Body of pancreas (tissue), 4 donors: ENCODE measurements around the gene CAMK2A.

Source experiments
- CTCF ChIP-seq, 7 experiments: fragments of 450-650 bp in 4 of 7; fragments of 200-600 bp in 3 of 7; sonication (generic) in 3 of 7; IDR thresholded peaks; one replicate each; pipeline ENCODE4 v1.5.1; 2016 to 2019; ENCODE audit warnings: antibody characterized with exemption in 7 of 7
- POLR2A ChIP-seq, 3 donors: fragments of 450-650 bp; IDR thresholded peaks; one replicate each; pipeline ENCODE4 v1.6.1; 2016; ENCODE audit warnings: antibody characterized with exemption in 3 of 3, mild to moderate bottlenecking in 2 of 3

- no peak for TF ChIP-seq CTCF (IDR thresholded peaks at IDR 0.05)
- TF ChIP-seq POLR2A (IDR thresholded peaks at IDR 0.05) = no peak
Observed at GRCh38 chr5:150271923-150272322, 17.6 kb downstream of the CAMK2A start.
